Lung (tissue), 12 donors: ENCODE measurements around the gene TAB2. TPM values are rescaled to one million over a fixed set of nuclear protein-coding genes. Genes with fewer than 3 reads are reported as not detected.

ENCODE experiments used
- ATAC-seq: fragments of 200-7000 bp; cut with Tn5 transposase; one replicate; pipeline ENCODE4 v1.9.1; 2020; ENCODE audit warnings: moderate number of reproducible peaks; ENCODE audit not compliant: insufficient read depth, low FRiP score
- DNase-seq, 3 donors: peaks; one replicate each; pipeline ENCODE4 v3.0.0-alpha.2; 2013 to 2017
- H3K27ac ChIP-seq, 2 donors: one replicate each; pipeline ENCODE4 v1.5.1; 2013; ENCODE audit warnings: mild to moderate bottlenecking in 2 of 2, moderate library complexity in 2 of 2, control low read depth in 1 of 2, inconsistent platforms in 1 of 2, low read depth in 1 of 2, low read length in 1 of 2
- H3K27me3 ChIP-seq, 3 donors: one replicate each; pipeline ENCODE4 v1.5.1; 2013; ENCODE audit warnings: low read length in 2 of 3; ENCODE audit not compliant: control insufficient read depth in 3 of 3, insufficient read depth in 3 of 3
- H3K36me3 ChIP-seq, 4 donors: one replicate each; pipeline ENCODE4 v1.5.1; 2013; ENCODE audit warnings: low read length in 4 of 4, mild to moderate bottlenecking in 1 of 4, moderate library complexity in 1 of 4; ENCODE audit not compliant: control insufficient read depth in 4 of 4, insufficient read depth in 4 of 4
- H3K4me1 ChIP-seq, 5 donors: one replicate each; pipeline ENCODE4 v1.5.1; 2013; ENCODE audit warnings: low read length in 5 of 5, mild to moderate bottlenecking in 2 of 5, moderate library complexity in 1 of 5; ENCODE audit not compliant: control insufficient read depth in 5 of 5, insufficient read depth in 5 of 5
- H3K4me3 ChIP-seq: one replicate; pipeline ENCODE4 v1.5.1; 2013; ENCODE audit warnings: mild to moderate bottlenecking, control low read depth, moderate library complexity
- H3K9ac ChIP-seq, 2 donors: one replicate each; pipeline ENCODE4 v1.5.1; 2013; ENCODE audit warnings: low read length in 2 of 2, control low read depth in 1 of 2; ENCODE audit not compliant: insufficient read depth in 1 of 2
- H3K9me3 ChIP-seq, 4 donors: one replicate each; pipeline ENCODE4 v1.5.1; 2013; ENCODE audit warnings: low read length in 3 of 4, mild to moderate bottlenecking in 1 of 4, moderate library complexity in 1 of 4; ENCODE audit not compliant: control insufficient read depth in 4 of 4, insufficient read depth in 3 of 4
- CTCF ChIP-seq: IDR thresholded peaks from 2 replicates; pipeline ENCODE4 v1.5.1; 2012; ENCODE audit warnings: mild to moderate bottlenecking; ENCODE audit errors: control extremely low read depth, extremely low read depth
- WGBS, 2 donors: extraction: QIAGEN DNeasy Blood & Tissue Kit; methylation state at CpG; one replicate each; pipeline ENCODE4 v1.1.7; 2013; 5-methylcytosine and 5-hydroxymethylcytosine counted together
- polyA plus RNA-seq, 2 donors: library from polyadenylated mRNA; stranded (reverse); fragments of 200-250 nt; gene quantifications; one replicate each; pipeline ENCODE4 v1.2.1, GENCODE V29; 2013
- total RNA-seq, 2 donors: library from RNA; depleted of rRNA in 1 of 2; stranded (reverse); fragments of >200 nt in 1 of 2; gene quantifications; one replicate each; pipeline ENCODE4 v1.2.1, GENCODE V29; 2014 to 2021
- donor health status: control.
- donor health status: control.
- donor health status: Bipolar disorder and iron deficiency.
- donor health status: healthy.
- donor health status: DM: yes; HTN: yes; CAD: no.

Gene TAB2
- total and polyA plus RNA-seq, 4 donors, result 15.8 to 75.9 (median 33.2) TPM

- DNase-seq (no peak), ATAC-seq (no peak)
- Histone ChIP-seq H3K9me3 (no peaks in the 10 kb centered on the region), H3K4me1 (peaks cover 0 to 16% (median 2%) of the 10 kb centered on the region in 5 donors), H3K4me3 (no peak overlapping the region), H3K27ac (no peak overlapping the region), H3K27me3 (peaks cover 0 to 8% (median 0%) of the 10 kb centered on the region in 3 donors), H3K9ac (no peak overlapping the region), H3K36me3 (no peaks in the 10 kb centered on the region)
- TF ChIP-seq CTCF, result no peak
- 87 to 88% methylated on average over 7 of the region's 7 CpGs for WGBS, 2 donors
Observed at GRCh38 chr6:149445573-149445972, 128.1 kb downstream of the TAB2 start.

- H3K9ac ChIP-seq, result no peak overlapping the region
- H3K4me1 ChIP-seq, result peaks cover 0 to 16% (median 10%) of the 10 kb centered on the region in 5 donors
- H3K27me3 ChIP-seq, result peaks cover 0 to 8% (median 0%) of the 10 kb centered on the region in 3 donors
- 95 to 96% methylated on average over 5 of the region's 5 CpGs for WGBS, 2 donors
- no peaks in the 10 kb centered on the region for H3K36me3 ChIP-seq
- no peaks in the 10 kb centered on the region for H3K9me3 ChIP-seq
- H3K27ac ChIP-seq, result no peak overlapping the region
- H3K4me3 ChIP-seq, result no peak overlapping the region
- DNase-seq, result no peak
- ATAC-seq, result no peak
- TF ChIP-seq CTCF, result no peak
Observed at GRCh38 chr6:149446791-149447376, 129.4 kb downstream of the TAB2 start.

- no peak for TF ChIP-seq CTCF
- Histone ChIP-seq H3K27me3 (peaks cover 0 to 8% (median 0%) of the 10 kb centered on the region in 3 donors), H3K27ac (no peak overlapping the region), H3K36me3 (no peaks in the 10 kb centered on the region), H3K9me3 (no peaks in the 10 kb centered on the region), H3K4me3 (no peak overlapping the region), H3K4me1 (peaks cover 4 to 21% (median 12%) of the 10 kb centered on the region in 5 donors), H3K9ac (no peak overlapping the region)
- DNase-seq, result no peak
- 94 to 98% methylated on average over 5 of the region's 5 CpGs for WGBS, 2 donors
- no peak for ATAC-seq
Observed at GRCh38 chr6:149448821-149449453, 131.4 kb downstream of the TAB2 start.
